Astrocyte (in vitro differentiated cells and primary cell): ENCODE measurements around the gene FAM222B.

Source experiments
- CTCF ChIP-seq: IDR thresholded peaks from 2 replicates; pipeline ENCODE4 v1.5.1; 2011; ENCODE audit warnings: low read depth, mild to moderate bottlenecking, inconsistent platforms, low read length, moderate library complexity; ENCODE audit not compliant: insufficient read depth
- EZH2 ChIP-seq: IDR thresholded peaks from 2 replicates; pipeline ENCODE4 v1.6.1; 2012; ENCODE audit warnings: mild to moderate bottlenecking, low read length, inconsistent platforms; ENCODE audit not compliant: insufficient read depth

GRCh38 chr17:28796062-28796461, 46.5 kb downstream of the FAM222B start:
- no peak for TF ChIP-seq CTCF
- TF ChIP-seq EZH2: no peak
